ENCODE measurements around the gene WNT10A.

DNA sequence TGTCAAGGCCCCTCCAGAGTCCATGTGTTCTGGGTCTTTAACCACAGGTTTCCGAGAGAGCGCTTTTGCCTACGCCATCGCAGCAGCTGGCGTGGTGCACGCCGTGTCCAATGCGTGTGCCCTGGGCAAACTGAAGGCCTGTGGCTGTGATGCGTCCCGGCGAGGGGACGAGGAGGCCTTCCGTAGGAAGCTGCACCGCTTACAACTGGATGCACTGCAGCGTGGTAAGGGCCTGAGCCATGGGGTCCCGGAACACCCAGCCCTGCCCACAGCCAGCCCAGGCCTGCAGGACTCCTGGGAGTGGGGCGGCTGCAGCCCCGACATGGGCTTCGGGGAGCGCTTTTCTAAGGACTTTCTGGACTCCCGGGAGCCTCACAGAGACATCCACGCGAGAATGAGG lies 9.3 kb downstream of the WNT10A start:
- TF ChIP-seq, protein P1, sequence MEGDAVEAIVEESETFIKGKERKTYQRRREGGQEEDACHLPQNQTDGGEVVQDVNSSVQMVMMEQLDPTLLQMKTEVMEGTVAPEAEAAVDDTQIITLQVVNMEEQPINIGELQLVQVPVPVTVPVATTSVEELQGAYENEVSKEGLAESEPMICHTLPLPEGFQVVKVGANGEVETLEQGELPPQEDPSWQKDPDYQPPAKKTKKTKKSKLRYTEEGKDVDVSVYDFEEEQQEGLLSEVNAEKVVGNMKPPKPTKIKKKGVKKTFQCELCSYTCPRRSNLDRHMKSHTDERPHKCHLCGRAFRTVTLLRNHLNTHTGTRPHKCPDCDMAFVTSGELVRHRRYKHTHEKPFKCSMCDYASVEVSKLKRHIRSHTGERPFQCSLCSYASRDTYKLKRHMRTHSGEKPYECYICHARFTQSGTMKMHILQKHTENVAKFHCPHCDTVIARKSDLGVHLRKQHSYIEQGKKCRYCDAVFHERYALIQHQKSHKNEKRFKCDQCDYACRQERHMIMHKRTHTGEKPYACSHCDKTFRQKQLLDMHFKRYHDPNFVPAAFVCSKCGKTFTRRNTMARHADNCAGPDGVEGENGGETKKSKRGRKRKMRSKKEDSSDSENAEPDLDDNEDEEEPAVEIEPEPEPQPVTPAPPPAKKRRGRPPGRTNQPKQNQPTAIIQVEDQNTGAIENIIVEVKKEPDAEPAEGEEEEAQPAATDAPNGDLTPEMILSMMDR (conservative IDR thresholded peaks at IDR 0.05; ENCODE audit: low read depth, low read length) = no peak
- TF ChIP-seq EZH2 (IDR thresholded peaks at IDR 0.05; ENCODE audit: borderline replicate concordance, low read depth, low read length, poor library complexity, severe bottlenecking) = no peak

All from A673 (cell line).